Measurements from ENCODE around the gene LIN52.

LIN52 gene

DNA sequence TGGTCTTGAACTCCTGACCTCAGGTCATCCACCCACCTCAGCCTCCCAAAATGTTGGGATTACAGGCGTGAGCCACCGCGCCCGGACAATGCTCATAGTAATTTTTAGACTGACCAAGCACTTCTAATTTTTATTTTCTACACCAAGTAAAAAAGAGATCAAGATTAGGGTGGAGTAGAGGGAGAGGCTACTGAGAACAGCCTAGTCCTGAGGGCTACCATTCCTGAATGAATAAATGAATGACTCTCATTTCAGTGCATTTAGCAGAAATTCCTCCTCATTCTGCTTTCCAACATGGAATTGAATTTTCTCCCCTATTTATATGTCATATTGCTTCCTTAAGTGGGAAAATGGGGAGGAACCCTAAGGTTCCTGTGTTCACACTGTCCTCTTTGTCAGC, 39.2 kb upstream of the LIN52 start:
- TF ChIP-seq, protein P1, sequence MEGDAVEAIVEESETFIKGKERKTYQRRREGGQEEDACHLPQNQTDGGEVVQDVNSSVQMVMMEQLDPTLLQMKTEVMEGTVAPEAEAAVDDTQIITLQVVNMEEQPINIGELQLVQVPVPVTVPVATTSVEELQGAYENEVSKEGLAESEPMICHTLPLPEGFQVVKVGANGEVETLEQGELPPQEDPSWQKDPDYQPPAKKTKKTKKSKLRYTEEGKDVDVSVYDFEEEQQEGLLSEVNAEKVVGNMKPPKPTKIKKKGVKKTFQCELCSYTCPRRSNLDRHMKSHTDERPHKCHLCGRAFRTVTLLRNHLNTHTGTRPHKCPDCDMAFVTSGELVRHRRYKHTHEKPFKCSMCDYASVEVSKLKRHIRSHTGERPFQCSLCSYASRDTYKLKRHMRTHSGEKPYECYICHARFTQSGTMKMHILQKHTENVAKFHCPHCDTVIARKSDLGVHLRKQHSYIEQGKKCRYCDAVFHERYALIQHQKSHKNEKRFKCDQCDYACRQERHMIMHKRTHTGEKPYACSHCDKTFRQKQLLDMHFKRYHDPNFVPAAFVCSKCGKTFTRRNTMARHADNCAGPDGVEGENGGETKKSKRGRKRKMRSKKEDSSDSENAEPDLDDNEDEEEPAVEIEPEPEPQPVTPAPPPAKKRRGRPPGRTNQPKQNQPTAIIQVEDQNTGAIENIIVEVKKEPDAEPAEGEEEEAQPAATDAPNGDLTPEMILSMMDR (conservative IDR thresholded peaks at IDR 0.05; ENCODE audit: low read depth, low read length), result no peak
- no peaks in the 10 kb centered on the region for H3K27me3 ChIP-seq (ENCODE audit: insufficient read depth, low read depth)
- no peak overlapping the region for H3K9ac ChIP-seq
- H3K4me3 ChIP-seq (IDR thresholded peaks at IDR 0.05; ENCODE audit: insufficient read depth, low read depth, low read length), result no peak overlapping the region
- H3K79me2 ChIP-seq (ENCODE audit: insufficient read depth, low read depth), result no peaks in the 10 kb centered on the region
- no peak overlapping the region for H3K4me2 ChIP-seq
- H3K4me1 ChIP-seq (ENCODE audit: low read depth, poor library complexity, severe bottlenecking), result no peaks in the 10 kb centered on the region
- H3K36me3 ChIP-seq (ENCODE audit: insufficient read depth), result no peaks in the 10 kb centered on the region
- H4K20me1 ChIP-seq (ENCODE audit: insufficient read depth), result no peaks in the 10 kb centered on the region
- no peak overlapping the region for H3K27ac ChIP-seq
- H2AFZ ChIP-seq (ENCODE audit: low read depth), result no peak overlapping the region

DNA sequence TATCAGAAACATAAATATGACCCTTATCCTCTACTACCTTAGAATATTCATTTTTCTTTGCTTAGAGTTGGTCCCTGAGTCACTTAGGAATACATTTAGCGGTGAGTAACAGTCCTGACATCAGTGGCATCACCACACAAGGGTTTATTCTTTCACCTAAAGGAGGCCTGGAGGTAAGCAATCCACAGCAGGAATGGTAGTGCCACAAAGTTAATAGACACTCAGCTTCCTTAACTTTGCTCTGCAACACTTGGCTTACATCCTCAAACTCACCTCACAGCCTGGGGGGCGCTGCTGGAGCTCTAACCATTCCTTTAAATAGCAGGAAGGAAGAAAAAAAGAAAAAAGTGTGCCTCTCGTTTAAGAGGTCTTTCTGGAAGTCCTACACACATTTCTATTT, 36.5 kb upstream of the LIN52 start:
- TF ChIP-seq, protein P1 (conservative IDR thresholded peaks at IDR 0.05; ENCODE audit: low read depth, low read length), result no peak
- Histone ChIP-seq H3K4me2 (no peak overlapping the region), H4K20me1 (ENCODE audit: insufficient read depth) (no peaks in the 10 kb centered on the region), H2AFZ (ENCODE audit: low read depth) (no peak overlapping the region), H3K27me3 (ENCODE audit: insufficient read depth, low read depth) (no peaks in the 10 kb centered on the region), H3K36me3 (ENCODE audit: insufficient read depth) (no peaks in the 10 kb centered on the region), H3K4me3 (IDR thresholded peaks at IDR 0.05; ENCODE audit: insufficient read depth, low read depth, low read length) (no peak overlapping the region), H3K9ac (no peak overlapping the region), H3K27ac (no peak overlapping the region), H3K4me1 (ENCODE audit: low read depth, poor library complexity, severe bottlenecking) (no peaks in the 10 kb centered on the region), H3K79me2 (ENCODE audit: insufficient read depth, low read depth) (no peaks in the 10 kb centered on the region)

DNA sequence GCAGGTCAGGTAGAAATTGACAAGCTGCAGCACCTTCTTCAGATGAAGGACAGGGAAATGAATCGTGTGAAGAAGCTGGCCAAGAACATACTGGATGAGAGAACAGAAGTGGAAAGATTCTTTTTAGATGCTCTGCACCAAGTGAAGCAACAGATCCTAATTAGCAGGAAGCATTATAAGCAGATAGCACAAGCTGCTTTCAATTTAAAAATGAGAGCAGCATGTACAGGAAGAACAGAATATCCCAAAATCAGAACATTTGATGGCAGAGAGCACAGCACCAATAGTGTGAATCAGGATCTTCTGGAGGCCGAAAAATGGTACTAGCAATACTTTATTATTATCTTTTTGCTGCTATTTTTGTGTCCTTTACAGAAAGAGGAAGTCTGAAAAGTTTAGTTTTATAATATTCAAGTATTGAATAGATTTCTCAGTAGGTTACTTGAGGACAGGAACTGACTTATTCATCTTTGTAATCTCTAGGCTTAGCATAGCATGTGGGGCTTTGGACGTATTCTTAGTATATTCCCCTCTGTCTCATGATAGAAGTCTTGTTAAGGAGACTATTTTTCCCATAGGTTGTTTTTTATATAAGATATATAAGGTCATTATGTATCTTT, 34.8 kb upstream of the LIN52 start:
- Histone ChIP-seq H3K27me3 (ENCODE audit: insufficient read depth, low read depth) (no peaks in the 10 kb centered on the region), H4K20me1 (ENCODE audit: insufficient read depth) (no peaks in the 10 kb centered on the region), H3K4me2 (no peak overlapping the region), H3K4me3 (IDR thresholded peaks at IDR 0.05; ENCODE audit: insufficient read depth, low read depth, low read length) (no peak overlapping the region), H2AFZ (ENCODE audit: low read depth) (no peak overlapping the region), H3K4me1 (ENCODE audit: low read depth, poor library complexity, severe bottlenecking) (no peaks in the 10 kb centered on the region), H3K27ac (no peak overlapping the region), H3K36me3 (ENCODE audit: insufficient read depth) (no peaks in the 10 kb centered on the region), H3K9ac (no peak overlapping the region), H3K79me2 (ENCODE audit: insufficient read depth, low read depth) (no peaks in the 10 kb centered on the region)
- TF ChIP-seq, protein P1 (conservative IDR thresholded peaks at IDR 0.05; ENCODE audit: low read depth, low read length), result no peak

DNA sequence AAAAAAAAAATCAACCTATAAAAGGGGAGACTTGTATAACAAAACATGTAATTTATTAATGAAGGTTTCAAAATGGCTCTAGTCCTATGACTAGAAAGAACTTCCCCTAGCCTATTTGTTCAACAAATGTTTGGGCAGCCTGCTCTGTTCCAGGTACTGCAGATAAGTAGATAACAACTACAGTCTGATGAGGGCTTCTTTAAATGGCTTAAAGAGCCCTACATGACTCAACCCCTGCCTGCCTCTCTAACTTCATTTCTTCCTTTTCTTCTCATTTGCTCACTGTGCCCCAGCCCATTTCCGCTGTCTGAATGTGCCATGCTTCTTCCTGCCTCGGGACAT, 22.0 kb upstream of the LIN52 start:
- Histone ChIP-seq H3K4me3 (IDR thresholded peaks at IDR 0.05; ENCODE audit: insufficient read depth, low read depth, low read length) (no peak overlapping the region), H3K27me3 (ENCODE audit: insufficient read depth, low read depth) (no peaks in the 10 kb centered on the region), H3K9ac (no peak overlapping the region), H2AFZ (ENCODE audit: low read depth) (no peak overlapping the region), H3K79me2 (ENCODE audit: insufficient read depth, low read depth) (no peaks in the 10 kb centered on the region), H3K4me1 (ENCODE audit: low read depth, poor library complexity, severe bottlenecking) (no peaks in the 10 kb centered on the region), H3K4me2 (no peak overlapping the region), H3K36me3 (ENCODE audit: insufficient read depth) (no peaks in the 10 kb centered on the region), H3K27ac (no peak overlapping the region), H4K20me1 (ENCODE audit: insufficient read depth) (no peaks in the 10 kb centered on the region)
- TF ChIP-seq, protein P1 (conservative IDR thresholded peaks at IDR 0.05; ENCODE audit: low read depth, low read length), result no peak

Measured in KMS-11 (cell line).